KMS-11 (cell line): ENCODE results near the gene GET4.

Source experiments
- H2AFZ ChIP-seq: fragments of 200-600 bp; sonication (generic); 2 replicates; pipeline ENCODE4 v1.6.1; 2016; ENCODE audit warnings: antibody characterized with exemption, mixed run types, low read depth
- H3K27ac ChIP-seq: fragments of 200-600 bp; sonication (generic); 2 replicates; pipeline ENCODE4 v1.6.1; 2016; ENCODE audit warnings: mild to moderate bottlenecking, mixed run types
- H3K27me3 ChIP-seq: fragments of 200-600 bp; sonication (generic); 2 replicates; pipeline ENCODE4 v1.6.1; 2017; ENCODE audit warnings: mild to moderate bottlenecking, low read depth, mixed run types, moderate library complexity; ENCODE audit not compliant: insufficient read depth
- H3K36me3 ChIP-seq: fragments of 200-600 bp; sonication (generic); 2 replicates; pipeline ENCODE4 v1.6.1; 2017; ENCODE audit warnings: mild to moderate bottlenecking, mixed run types; ENCODE audit not compliant: insufficient read depth
- H3K4me1 ChIP-seq: fragments of 200-600 bp; sonication (generic); 2 replicates; pipeline ENCODE4 v1.6.1; 2016; ENCODE audit warnings: mild to moderate bottlenecking, low read depth, mixed run types; ENCODE audit not compliant: poor library complexity, severe bottlenecking
- H3K4me2 ChIP-seq: fragments of 200-600 bp; sonication (generic); 2 replicates; pipeline ENCODE4 v1.7.0; 2016; ENCODE audit warnings: mild to moderate bottlenecking, mixed run types
- H3K4me3 ChIP-seq: fragments of 200-600 bp; sonication (generic); IDR thresholded peaks from 2 replicates; pipeline ENCODE4 v1.6.1; 2017; ENCODE audit warnings: low read depth, low read length, mixed read lengths; ENCODE audit not compliant: insufficient read depth
- H3K79me2 ChIP-seq: fragments of 200-600 bp; sonication (generic); 2 replicates; pipeline ENCODE4 v1.6.1; 2016; ENCODE audit warnings: low read depth, mixed run types; ENCODE audit not compliant: insufficient read depth
- H3K9ac ChIP-seq: fragments of 200-600 bp; sonication (generic); 2 replicates; pipeline ENCODE4 v1.6.1; 2016; ENCODE audit warnings: mild to moderate bottlenecking, mixed run types
- H4K20me1 ChIP-seq: fragments of 200-600 bp; sonication (generic); 2 replicates; pipeline ENCODE4 v1.6.1; 2016; ENCODE audit warnings: mild to moderate bottlenecking, mixed run types; ENCODE audit not compliant: insufficient read depth
- TF ChIP-seq, protein P1 (sequence below): fragments of 200-600 bp; sonication (generic); conservative IDR thresholded peaks from 2 replicates; pipeline ENCODE4 v1.6.1; 2017; ENCODE audit warnings: low read depth, mild to moderate bottlenecking, antibody characterized with exemption, low read length, moderate library complexity, mixed read lengths

The GET4 gene

DNA sequence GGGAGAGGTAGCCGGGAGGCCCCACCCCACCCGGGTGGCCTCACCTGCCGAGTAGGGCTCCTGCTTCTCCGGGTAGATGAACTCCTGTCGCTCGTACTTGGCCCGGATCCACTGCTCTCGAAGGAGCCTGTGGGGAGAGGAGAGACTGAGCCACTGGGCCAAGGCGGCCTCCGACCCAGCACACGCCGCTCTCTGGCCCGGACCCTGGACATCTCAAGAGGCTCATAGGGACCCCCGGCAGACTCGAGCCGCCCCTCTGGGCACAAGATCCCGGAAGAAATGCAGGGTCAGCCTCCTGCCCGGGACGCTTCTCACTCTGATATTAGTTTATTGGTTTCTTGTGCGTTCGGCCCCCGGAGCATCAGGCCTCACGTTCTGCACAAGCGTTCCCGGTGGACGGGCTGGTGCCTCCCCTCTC is 43.6 kb downstream of the GET4 start:
- Histone ChIP-seq H3K4me2 (no peak overlapping the region), H3K27me3 (peaks cover 16% of the 10 kb centered on the region; the same call in 1 of the 2 replicates), H3K36me3 (no peaks in the 10 kb centered on the region), H3K79me2 (no peaks in the 10 kb centered on the region), H2AFZ (no peak overlapping the region), H4K20me1 (no peaks in the 10 kb centered on the region), H3K27ac (no peak overlapping the region), H3K4me1 (peaks cover 22% of the 10 kb centered on the region), H3K9ac (no peak overlapping the region), H3K4me3 (no peak overlapping the region)
- TF ChIP-seq, protein P1, sequence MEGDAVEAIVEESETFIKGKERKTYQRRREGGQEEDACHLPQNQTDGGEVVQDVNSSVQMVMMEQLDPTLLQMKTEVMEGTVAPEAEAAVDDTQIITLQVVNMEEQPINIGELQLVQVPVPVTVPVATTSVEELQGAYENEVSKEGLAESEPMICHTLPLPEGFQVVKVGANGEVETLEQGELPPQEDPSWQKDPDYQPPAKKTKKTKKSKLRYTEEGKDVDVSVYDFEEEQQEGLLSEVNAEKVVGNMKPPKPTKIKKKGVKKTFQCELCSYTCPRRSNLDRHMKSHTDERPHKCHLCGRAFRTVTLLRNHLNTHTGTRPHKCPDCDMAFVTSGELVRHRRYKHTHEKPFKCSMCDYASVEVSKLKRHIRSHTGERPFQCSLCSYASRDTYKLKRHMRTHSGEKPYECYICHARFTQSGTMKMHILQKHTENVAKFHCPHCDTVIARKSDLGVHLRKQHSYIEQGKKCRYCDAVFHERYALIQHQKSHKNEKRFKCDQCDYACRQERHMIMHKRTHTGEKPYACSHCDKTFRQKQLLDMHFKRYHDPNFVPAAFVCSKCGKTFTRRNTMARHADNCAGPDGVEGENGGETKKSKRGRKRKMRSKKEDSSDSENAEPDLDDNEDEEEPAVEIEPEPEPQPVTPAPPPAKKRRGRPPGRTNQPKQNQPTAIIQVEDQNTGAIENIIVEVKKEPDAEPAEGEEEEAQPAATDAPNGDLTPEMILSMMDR, result no peak

DNA sequence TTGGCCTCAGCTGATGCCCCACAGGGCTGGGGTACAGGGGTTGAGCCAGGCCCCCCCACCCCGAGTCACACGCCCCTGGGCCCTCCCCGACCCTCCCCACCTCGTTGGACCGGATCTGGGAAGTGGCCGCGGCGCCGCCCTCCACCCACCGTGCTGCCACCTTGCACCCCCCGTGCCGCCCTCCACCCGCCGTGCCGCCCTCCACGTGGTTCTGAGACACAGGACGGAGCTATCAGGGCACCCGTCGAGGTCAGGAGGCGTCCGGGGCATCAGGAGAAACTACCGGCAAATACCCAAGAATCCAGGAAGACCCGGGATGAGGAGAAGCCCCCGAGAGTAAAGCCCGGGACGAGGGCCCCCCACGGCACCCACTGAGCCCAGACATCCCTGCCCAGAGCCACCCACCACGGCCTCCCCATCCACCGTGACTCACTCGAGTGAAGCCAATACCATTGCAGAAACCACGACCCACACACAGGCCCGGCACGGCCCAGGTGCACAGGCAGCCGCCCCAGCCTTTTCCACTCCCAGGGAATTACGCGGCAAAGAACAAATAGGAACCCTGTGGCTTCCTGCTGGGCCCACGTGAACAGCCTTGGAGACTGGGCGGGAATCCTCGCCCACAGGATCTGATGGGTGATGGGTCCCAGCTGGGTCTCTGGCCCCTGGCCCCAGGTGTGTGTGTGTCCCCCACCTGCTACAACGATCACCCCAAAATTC is 44.2 kb downstream of the GET4 start:
- no peaks in the 10 kb centered on the region for H4K20me1 ChIP-seq
- peaks cover 28% of the 10 kb centered on the region for H3K4me1 ChIP-seq
- H2AFZ ChIP-seq, result no peak overlapping the region
- no peak overlapping the region for H3K4me3 ChIP-seq
- H3K9ac ChIP-seq, result no peak overlapping the region
- TF ChIP-seq, protein P1, result no peak
- H3K27ac ChIP-seq, result no peak overlapping the region
- H3K36me3 ChIP-seq, result no peaks in the 10 kb centered on the region
- no peaks in the 10 kb centered on the region for H3K79me2 ChIP-seq
- no peak overlapping the region for H3K4me2 ChIP-seq
- peaks cover 16% of the 10 kb centered on the region; the same call in 1 of the 2 replicates for H3K27me3 ChIP-seq

DNA sequence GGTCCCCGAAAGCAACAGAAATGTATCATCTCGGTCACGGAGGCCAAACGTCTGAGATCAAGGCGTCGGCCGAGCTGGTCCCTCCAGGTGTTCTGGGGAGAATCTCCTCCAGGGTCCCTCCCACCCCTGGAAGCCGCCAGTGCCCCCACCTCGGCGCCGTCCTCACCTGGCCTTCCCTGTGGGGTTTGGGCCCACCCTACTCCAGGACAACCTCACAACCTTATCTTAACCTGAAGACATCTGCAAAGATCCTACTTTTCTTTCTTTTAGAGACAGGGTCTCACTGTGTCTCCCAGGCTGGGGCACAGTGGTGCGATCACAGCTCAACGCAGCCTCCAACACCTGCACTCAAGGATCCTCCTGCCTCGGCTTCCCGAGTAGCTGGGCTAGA is 44.7 kb downstream of the GET4 start:
- H3K27ac ChIP-seq, result no peak overlapping the region
- peaks cover 30% of the 10 kb centered on the region for H3K4me1 ChIP-seq
- TF ChIP-seq, protein P1, result no peak
- H3K9ac ChIP-seq, result no peak overlapping the region
- H3K4me3 ChIP-seq, result no peak overlapping the region
- H4K20me1 ChIP-seq, result no peaks in the 10 kb centered on the region
- peaks cover 12% of the 10 kb centered on the region; the same call in 1 of the 2 replicates for H3K27me3 ChIP-seq
- no peaks in the 10 kb centered on the region for H3K36me3 ChIP-seq
- no peak overlapping the region for H3K4me2 ChIP-seq
- H3K79me2 ChIP-seq, result no peaks in the 10 kb centered on the region
- no peak overlapping the region for H2AFZ ChIP-seq

DNA sequence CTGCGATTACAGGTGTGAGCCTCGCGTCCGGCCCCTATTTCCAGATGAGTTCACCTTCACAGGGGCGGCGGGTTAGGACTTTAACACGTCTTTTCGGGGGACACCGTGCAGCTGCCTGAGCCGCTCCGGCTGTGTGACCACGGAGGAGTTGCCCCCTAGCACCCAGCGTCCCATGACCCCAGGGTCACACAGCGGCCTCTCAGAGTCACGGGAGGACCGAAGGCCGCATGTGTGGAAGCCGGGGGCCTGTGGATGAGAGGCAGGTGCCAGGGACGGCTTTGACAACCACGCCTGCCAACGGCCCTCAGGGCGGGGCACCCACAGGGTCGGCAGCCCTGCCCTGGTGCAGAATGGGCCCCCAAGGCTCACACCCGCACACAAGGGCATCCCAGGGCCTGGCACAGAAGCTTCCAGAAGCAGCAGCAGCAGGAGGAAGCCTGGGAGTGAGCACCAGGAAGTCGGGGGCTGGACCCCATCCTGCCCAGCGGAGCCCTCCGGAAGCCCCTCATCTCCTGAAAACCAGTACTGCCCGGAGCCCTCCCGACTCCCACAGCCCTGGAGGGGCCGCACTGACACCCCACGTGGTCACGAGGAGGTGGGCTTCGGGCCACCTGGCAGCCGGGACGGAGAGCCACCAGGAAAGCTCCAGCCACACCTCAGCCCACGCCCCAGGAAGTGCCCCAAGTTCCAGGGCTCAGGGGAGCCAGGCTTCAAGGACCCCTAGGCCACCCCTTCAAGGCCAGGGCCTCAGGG is 45.4 kb downstream of the GET4 start:
- H4K20me1 ChIP-seq, result no peaks in the 10 kb centered on the region
- H3K4me1 ChIP-seq, result peaks cover 30% of the 10 kb centered on the region
- H3K27ac ChIP-seq, result no peak overlapping the region
- H3K36me3 ChIP-seq, result no peaks in the 10 kb centered on the region
- peak overlapping the region; percentile 42; the same call in 1 of the 2 replicates for H3K4me2 ChIP-seq
- H3K4me3 ChIP-seq, result no peak overlapping the region
- no peak overlapping the region for H2AFZ ChIP-seq
- TF ChIP-seq, protein P1, result no peak
- no peaks in the 10 kb centered on the region for H3K79me2 ChIP-seq
- no peak overlapping the region for H3K9ac ChIP-seq
- peaks cover 6% of the 10 kb centered on the region; the same call in 1 of the 2 replicates for H3K27me3 ChIP-seq
